Ecto neural progenitor cell (in vitro differentiated cells): ENCODE results near the gene DRD1.

Experiments used
- DNase-seq: peaks from one replicate; pipeline ENCODE4 v3.0.0-alpha.2; 2018; ENCODE audit warnings: low spot score

Gene DRD1

DNA sequence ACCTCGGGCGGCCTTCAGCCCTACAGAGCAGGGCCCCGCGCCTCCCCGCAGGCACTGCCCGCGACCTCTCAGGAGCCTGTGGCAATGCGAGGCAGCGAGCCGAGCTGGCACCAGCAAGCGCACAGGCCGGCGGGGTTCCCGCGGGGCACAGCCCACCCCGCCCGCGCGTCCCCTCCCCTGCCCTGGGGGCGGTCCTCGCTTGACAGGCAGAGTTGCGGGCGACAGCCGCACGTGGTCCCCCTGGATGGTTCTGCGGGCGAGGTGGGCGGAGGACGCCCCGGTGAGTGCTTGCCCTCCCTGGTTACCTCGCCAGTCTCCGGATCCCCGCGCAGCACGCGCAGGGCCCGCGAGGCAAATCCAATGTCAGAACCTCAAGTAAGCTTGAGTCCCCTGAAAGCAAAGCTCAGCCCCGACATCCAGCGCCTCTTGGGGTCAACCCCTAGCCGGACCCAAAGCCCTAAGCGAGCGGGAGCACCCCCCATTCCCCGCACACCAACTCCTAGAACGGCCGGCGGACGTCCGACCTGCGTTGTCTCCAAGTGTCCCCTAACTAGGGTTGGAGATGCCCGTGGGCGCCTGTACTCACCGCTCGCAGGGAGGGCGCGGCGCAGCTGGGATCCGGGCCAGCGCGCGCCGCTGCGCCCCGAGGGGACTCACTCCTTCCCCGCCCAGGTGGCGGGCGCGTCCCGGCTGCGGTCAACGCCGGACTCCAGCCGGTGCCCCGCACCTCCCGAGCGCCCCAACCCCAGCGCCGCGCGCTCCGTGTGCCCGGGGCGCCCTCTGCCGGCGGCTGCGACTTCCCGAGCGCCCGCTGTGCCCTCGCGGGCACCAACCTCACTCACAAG lies at the start of gene DRD1:
Gene DRD1 (minus strand): TSS at position 123 of the 845 bp plus-strand sequence. CDS start 1,083 bp downstream, outside the sequence.
- DNase-seq, result peak; percentile 81

DNA sequence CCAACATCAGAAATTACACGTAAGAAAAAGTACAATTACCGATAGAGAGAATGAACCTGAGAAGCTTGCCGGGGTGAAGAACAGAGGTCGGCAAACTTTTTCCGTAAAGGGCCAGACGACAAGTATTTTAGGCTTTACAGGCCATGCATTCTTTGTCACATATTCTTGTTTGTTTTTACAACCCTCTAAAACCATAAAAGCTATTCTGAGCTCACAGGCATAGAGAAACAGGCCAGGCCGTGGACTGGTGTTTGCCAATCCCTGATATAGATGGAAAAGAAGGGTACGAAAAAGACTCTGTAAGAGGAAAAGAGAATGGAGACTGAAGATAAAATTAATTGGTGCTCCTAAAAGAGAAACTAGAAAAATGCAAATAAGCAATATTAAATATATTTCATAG lies 49.7 kb upstream of the DRD1 start:
- DNase-seq, result no peak

DNA sequence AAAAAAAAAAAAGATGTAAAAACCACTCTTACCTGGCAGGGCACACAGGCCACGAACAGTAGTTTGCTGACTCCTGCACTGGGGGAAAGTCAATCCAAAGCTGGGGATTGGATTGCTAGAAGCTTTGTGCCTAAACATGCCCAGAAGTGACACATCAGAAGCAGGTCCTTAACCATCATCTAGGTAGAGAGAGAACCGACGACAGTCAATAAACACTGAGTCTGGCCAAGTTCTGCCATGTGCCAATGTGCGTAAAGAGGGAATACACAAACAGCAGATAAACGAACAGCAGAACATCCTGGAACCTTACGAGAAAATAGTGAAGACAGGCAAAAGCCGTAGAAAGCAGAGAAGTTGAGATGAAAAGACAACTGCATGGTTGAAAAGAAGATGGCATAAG lies 49.3 kb upstream of the DRD1 start:
- no peak for DNase-seq

DNA sequence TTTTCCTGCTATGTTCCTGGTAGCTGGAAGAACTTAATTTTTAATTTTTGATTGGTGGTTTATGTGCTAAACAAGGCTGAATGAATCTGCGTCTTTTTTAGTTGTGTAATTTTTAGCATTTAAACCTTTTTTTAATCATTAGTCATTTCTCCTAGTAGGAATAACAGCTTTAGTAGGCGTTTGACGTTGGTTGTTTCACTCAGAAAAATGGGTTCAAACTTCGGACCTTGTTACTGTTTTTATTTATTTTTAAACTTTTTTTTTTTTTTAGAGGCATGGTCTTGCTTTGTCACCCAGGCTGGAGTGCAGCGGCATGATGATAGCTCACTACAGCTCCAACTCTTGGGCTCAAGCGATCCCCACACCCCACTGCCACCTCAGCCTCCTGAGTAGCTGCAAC lies 47.2 kb upstream of the DRD1 start:
- DNase-seq, result no peak

DNA sequence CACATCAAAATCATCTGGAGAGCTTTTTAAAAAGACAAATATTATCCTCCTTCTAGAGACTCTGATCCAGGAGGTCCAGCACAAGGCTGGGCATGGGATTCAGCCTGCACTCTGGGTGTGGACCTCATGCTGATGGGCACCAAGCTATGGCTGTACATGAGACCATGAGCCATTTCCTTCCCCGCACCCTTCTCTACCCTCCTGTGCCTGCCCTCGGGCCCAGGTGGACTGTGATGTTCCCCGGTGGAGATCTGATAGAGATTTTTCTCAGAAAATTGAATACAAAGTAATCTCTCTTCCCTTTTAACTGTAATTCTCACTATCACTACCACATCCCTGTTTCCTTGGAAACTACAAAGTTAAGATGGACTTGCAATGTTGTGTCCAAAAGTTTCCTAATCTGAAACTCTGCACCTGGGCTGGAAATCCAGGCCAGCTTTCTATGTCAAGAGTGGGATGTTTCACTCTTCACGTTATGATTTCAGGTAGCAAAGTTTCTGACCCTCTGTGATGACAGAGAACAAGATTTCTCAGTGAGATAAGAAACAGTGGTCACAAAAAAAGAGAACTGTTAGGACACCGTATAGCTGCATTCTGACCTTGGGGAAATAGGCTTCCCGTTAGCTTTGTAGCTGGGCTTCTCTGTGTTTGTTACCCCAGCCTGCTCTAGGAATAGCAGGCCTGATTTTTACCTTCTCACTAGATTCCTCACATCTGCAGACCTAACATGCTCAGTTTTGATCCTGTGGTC lies 45.9 kb upstream of the DRD1 start:
- no peak for DNase-seq

DNA sequence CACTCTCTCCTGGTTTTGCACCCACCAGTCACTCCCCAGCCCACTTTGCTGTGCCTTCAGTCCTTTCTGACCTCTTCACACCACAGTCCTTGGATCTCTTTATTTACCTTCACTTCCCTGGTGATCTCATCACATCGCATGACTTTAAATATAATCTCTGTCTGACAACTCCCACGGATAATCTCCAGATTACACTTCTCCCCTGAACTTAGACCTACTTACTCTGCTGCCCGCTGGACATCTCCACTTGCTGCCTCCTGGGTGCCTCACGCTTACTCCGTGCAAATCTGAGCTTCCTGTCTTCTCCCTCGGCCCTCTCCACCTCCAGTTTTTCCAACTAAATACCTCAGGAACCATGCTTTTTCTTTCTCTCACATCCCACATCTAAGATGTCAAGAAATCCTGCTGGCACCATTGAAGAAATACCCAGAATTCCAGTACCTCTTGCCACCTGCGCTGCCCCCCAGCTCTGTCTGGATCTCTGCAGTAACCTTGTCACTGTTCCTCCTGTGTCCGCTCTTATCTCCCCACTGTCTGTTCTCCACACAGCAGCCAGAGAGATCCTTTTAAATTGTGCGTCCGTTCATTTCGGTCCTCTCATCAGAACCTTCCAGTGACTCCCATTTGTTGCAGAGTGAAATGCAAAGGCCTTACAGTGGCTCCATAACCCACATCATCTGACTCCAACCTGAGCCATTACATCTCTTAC lies 43.7 kb upstream of the DRD1 start:
- no peak for DNase-seq

DNA sequence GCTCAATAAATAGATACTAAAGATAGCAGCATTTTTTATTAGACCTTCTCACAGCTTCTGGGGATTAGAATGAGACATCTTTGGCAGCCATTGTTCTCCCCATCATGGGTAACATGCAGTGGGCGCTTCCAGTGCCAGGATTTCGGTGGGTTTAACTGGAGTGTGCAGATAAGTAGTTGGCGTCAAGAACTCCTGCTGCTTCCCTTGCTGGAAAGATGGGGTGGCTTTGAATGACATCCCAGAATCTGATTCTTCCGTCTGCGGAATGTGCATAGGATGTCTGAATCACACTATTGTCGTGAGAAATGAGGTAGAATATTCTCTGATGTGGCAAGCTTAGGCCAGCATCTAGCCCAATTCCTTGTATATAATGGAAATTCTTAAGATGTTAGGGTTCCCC lies 41.6 kb upstream of the DRD1 start:
- no peak for DNase-seq

DNA sequence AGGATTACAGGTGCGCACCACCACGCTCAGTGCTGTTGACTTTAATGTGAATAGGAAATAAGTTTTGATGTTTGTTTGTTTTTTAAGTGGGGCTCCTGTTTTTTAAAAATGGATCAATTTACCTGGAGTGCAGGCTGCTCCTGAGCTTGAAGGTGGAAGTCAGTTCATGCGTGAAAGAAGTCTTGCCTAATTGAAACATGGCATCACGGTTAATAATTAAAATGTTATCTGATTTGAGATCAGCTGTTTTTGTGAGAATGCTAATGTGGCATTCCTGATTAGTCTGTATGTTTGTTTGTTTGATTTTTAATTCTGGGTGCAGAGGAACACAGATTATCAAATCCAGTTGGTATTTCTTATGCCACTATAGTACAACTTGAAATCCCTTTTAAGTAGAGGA lies 40.8 kb upstream of the DRD1 start:
- DNase-seq, result no peak

DNA sequence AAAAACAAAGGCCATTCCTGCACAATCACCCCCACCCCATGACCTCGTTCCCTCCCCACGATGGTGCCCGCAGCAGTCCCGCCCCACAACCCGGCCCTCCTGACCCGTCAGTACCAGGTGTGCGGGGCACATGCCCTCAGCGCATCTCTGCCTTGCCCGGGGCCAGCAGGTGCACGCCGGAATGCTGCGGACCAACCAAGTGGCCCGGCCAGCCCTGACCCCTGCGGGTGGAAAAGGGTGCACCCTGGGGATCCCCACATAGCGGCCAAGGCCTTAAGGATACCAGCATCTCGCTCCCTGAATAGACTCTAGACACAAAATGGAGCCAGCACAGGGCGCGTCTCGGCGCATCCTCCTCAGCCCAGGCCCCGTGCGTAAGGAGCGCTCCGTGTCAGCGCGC lies 40.3 kb upstream of the DRD1 start:
- DNase-seq, result no peak

DNA sequence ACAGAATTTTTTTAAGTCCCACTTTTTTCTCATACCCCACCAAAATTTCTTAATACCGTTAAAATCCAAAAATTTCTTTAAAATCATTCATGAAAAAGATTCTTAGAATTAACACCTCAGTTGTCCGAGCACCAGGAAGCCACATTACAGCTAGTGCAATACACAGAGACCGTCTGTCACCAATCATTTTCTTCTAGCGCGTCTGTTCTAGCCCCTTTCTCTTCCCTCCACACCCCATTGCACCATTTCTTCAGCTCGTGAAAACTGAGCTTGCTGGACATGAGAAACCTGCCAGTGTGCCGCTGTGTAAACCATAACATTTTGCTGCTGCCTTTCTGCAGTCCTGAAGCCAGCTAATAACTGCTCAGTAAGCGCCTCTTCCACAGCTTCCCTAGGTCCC lies 39.4 kb upstream of the DRD1 start:
- no peak for DNase-seq

DNA sequence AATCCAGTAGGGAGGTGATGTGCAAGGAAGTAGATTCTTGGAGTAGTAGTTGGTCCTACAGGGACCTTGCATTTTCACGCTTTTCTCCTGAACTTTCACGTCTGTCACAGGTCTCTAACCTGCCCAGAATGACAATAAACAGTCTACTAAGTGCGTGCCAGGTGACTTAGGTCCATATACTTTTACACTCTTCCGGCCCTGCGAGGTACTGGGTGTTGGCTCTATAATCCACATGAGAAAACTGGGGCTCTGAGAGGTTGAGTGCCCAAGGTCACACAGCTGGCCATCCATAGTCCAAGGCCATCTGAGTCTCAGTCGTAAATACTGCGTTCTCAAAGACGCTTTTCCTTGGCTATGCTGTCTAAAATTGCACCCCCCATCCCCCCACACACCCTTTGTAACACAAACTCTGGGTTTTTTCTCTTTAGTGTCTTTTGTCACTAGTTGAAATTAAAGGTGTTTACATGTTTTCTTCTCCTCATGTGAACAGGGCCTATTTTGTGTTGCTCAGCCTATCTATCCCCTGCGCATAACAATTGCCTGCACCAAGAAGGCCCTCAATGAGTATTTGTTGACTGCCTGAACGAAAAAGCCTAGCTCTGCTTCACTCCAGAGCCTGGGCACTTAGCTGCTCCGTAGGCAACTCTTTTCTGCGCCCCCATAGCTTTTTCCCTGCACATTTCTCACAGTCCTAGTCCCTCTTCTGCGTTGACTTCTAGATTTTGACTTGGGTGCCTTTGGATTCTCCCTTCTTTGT lies 35.3 kb upstream of the DRD1 start:
- DNase-seq, result no peak

DNA sequence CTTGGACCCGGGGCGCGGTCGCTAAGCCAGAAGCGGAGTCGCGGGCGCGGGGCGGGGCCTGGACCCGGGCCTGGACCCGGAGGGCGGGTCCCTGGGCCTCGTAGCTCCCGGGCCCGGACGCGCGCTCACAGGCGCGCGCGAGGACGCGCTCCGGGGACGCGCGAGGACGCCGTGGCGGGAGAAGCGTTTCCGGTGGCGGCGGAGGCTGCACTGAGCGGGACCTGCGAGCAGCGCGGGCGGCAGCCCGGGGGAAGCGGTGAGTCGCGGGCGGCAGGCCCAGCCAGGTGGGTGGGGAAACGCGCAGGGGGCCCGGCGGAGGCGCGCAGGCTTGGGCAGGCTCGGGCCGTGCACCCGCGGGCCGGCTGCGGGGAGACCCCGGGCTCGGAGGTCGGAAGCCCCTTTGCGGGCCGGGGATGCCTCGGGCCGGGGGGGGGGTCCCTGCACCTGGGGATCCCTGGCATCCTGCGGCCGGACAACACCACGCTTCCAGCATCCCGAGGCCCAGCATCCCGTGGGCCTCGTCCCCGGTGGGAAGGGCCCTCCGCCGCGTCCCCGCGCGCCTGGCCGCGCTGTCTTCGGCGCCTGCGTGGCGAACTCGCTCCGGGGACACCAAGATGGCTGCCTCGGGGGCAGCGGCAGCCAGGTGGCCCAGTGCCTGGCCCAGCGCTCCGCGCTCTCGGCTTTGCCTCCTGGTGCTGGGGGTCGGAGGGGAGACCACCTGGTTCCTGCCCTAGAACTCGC lies 34.6 kb upstream of the DRD1 start, which contains the start of gene SFXN1:
Gene SFXN1 (plus strand): TSS at position 177 of the 741 bp plus-strand sequence. CDS start 13,544 bp downstream, outside the sequence.
- peak; percentile 88 for DNase-seq

DNA sequence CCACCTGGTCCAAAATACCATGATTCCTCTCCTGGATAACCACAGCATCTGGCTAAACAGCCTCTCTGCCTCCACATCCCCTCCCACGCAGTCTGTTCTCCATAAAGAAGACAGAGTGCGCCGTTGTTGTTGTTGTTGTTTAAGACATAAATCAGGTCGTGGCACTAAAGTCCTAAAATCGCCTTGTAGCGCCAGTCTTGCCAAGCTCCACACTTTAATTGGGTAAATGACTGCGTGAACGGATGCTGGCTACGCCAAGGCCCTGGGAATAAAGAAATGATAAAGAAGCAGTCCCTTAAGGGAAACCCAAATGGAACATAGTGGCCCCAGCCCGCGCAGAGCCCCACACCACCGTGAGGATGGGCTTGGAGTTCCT lies 34.0 kb upstream of the DRD1 start:
- DNase-seq, result no peak

DNA sequence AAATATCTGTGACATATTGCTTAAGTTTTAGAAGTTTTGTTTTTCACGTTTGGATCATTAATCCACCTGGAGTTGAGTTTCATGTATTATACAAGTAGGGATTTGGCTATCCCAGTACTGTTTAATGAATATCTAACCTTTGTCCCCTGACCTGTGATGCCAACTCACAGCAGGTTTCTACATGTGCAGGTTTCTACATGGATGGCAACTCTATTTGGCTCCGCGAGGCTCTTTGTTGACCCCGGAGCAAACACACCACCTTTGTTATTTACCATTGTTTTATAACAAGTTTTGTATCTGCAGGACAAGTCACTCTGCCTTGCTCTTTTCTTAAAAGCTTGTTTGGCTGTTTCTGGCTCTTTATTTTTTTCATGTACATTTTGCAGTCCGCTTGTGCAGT lies 33.5 kb upstream of the DRD1 start:
- DNase-seq, result no peak

DNA sequence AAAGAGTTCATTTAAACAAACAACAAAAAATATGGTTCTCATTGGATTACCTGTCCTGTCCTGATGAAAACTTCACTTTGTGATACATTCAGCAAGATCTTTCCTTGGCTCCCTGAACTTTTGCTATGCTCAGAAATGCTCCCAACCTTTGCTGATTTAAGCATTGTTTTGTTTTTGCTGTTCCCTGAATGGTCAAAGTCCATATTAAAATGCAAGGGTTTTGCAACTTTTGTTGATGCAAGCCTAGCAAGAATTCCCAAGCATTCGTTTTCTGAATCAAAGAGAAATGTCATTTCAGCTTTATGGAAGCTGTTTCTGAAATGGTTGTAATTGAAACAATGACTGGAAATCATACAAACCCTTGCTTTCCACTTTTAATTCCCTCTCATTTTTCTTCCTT lies 31.3 kb upstream of the DRD1 start:
- no peak for DNase-seq

DNA sequence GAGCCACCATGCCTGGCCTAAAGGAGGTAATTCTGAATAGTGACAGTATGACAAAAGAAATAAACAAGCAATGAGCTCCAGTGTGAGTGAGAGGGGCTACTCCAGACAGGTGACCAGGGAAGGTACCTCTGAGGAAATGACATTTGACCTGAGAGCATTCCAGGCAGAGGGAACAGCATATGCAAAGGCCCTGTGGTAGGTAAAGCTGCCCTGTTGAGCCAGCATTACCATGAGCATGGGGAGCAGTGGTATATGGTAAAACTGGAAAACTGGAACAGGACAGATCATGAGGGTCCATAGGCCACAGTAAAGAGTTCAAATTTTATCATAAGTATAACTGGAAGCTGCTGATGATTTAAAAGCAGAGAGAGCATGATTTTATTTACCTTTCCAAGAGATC lies 28.4 kb upstream of the DRD1 start:
- DNase-seq, result no peak

DNA sequence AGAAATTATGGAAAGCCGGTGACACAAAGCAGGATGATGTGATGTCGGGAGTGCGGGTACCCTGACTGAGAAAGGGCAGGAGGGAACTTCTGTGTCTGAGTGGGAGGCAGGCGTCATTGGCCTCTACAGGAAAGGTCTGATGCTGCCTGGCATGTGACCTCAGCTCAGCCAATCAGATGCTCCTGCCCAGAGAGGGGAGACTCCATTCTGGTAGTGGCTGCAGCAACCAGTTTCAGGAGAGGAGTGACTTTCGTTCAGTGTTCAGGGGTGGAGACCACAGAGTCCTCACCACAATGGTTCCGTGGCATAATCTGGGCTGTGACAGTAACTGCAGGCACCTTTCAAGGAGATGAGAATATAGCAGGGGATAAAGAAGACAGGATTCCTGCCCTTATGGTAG lies 27.6 kb upstream of the DRD1 start:
- DNase-seq, result no peak

DNA sequence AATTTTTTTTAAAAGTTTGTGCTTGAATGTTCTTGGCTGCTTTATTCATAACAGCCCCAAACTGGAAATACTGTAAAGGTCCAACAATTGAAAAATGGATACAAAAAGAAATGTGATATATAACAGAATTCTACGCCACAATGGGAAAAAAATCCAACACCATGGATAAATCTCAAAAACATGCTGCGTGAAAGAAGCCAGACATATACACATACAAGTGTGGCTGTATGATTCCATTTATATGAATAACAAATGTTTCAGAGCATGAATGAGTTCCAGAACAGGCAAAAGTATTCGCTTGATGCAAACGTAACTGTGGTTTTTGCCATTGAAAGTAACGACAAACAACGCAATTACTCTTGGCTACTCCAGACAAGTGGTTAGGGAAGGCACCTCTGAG lies 27.2 kb upstream of the DRD1 start:
- no peak for DNase-seq

DNA sequence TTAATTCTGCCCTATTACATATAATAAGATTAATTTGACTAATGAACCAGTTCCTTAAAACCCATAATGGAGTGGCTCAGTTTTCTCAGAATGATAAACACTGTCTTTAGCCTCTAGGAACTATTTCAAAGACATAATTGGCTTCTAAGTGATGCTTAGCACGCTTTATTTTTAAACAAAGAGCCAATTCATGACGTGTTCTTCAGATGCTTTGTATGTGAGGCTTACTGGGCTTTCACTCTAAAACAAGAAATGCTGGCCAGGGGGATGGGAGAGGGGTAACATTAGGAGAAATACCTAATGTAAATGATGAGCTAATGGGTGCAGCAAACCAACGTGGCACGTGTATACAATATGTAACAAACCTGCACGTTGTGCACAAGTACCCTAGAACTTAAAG lies 26.8 kb upstream of the DRD1 start:
- DNase-seq, result no peak

DNA sequence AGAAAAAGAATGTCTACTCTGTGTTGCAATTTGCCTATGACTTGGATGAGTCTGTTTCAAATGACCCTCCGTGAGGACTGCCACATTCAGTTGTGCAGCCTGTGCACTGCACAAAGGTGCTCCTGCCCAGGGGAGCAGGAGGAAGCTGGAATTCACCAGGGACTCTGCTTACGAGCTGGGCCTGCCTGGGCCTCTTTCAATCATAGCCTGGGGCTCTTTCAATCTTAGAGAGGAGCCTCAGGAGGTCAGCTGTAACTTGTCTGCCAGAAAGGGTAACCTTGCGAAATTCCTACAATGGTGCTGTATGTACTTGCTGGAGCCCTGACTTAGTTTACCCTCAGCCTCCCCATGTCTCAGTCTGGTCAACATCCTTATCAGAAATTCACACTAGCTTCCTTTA lies 25.9 kb upstream of the DRD1 start:
- DNase-seq, result no peak

DNA sequence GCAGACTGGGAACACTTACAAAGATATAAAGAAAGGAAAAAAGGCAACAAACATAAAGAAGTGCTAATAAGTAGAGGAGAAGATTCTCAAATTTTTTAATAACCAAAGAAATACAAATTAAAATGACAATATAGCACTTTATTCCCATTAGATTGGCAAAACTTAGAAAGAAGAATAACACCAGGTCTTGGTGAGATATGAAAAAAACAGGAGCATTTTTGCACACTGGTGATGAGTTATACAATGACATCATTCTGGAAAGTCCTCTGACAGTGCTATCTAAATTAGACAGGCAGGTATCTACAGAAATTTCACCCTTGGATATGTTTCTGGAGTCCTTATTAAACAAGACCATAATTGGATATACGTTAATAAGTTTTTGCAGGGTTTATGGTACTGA lies 24.9 kb upstream of the DRD1 start:
- DNase-seq, result no peak
